ENCODE data around the gene BEND6.

DNA sequence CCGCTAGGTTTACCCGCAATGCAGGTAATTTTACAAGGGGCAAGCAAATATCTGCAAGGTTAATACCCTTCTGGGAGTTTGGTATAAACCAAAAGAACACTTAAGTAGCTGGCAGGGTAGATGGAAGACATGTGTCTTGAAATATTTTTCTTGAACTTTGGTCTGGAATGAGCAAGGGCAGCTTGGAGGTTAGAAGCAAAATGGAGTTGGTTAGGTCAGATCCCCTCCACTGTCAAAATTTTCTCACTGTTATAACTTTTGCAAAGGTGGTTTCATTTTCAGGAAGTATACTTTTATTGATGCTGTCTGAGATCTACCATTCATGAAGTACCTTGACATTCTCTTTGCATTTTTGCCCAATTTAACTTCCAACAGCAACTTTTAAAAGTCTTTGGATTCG lies 78.3 kb downstream of the BEND6 start:
- TF ChIP-seq EP300 (IDR thresholded peaks at IDR 0.05) = no peak
- TF ChIP-seq, protein P1, sequence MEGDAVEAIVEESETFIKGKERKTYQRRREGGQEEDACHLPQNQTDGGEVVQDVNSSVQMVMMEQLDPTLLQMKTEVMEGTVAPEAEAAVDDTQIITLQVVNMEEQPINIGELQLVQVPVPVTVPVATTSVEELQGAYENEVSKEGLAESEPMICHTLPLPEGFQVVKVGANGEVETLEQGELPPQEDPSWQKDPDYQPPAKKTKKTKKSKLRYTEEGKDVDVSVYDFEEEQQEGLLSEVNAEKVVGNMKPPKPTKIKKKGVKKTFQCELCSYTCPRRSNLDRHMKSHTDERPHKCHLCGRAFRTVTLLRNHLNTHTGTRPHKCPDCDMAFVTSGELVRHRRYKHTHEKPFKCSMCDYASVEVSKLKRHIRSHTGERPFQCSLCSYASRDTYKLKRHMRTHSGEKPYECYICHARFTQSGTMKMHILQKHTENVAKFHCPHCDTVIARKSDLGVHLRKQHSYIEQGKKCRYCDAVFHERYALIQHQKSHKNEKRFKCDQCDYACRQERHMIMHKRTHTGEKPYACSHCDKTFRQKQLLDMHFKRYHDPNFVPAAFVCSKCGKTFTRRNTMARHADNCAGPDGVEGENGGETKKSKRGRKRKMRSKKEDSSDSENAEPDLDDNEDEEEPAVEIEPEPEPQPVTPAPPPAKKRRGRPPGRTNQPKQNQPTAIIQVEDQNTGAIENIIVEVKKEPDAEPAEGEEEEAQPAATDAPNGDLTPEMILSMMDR (IDR thresholded peaks at IDR 0.05) = no peak
